Astrocyte (in vitro differentiated cells and primary cell): ENCODE data around the gene PCNT.

ENCODE experiments used
- EZH2 ChIP-seq: IDR thresholded peaks from 2 replicates; pipeline ENCODE4 v1.6.1; 2012; ENCODE audit warnings: mild to moderate bottlenecking, low read length, inconsistent platforms; ENCODE audit not compliant: insufficient read depth
- TF ChIP-seq, protein P1 (sequence below): IDR thresholded peaks from 2 replicates; pipeline ENCODE4 v1.5.1; 2011; ENCODE audit warnings: low read depth, mild to moderate bottlenecking, inconsistent platforms, low read length, moderate library complexity; ENCODE audit not compliant: insufficient read depth

DNA sequence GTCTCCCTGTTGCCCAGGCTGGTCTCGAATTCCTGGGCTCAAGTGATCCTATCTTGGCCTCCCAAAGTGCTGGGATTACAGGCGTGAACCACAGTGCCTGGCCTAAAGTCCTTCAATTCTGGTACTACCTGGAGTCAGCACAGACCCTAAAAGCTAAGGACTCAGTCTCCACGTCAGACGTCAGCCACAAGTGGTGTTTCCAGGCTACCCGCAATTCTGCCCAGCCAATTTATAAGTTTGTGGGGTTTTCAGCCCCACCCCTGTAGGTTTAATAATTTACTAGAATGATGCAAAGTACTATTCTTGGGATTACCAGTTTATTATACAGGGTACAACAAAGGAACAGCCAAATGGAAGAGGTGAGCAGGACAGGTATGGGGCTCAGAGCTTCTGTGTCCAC lies 124.2 kb downstream of the PCNT start:
- TF ChIP-seq, protein P1, sequence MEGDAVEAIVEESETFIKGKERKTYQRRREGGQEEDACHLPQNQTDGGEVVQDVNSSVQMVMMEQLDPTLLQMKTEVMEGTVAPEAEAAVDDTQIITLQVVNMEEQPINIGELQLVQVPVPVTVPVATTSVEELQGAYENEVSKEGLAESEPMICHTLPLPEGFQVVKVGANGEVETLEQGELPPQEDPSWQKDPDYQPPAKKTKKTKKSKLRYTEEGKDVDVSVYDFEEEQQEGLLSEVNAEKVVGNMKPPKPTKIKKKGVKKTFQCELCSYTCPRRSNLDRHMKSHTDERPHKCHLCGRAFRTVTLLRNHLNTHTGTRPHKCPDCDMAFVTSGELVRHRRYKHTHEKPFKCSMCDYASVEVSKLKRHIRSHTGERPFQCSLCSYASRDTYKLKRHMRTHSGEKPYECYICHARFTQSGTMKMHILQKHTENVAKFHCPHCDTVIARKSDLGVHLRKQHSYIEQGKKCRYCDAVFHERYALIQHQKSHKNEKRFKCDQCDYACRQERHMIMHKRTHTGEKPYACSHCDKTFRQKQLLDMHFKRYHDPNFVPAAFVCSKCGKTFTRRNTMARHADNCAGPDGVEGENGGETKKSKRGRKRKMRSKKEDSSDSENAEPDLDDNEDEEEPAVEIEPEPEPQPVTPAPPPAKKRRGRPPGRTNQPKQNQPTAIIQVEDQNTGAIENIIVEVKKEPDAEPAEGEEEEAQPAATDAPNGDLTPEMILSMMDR = no peak
- TF ChIP-seq EZH2 = no peak
